ENCODE data around the gene ELAVL4.

Gene ELAVL4

DNA sequence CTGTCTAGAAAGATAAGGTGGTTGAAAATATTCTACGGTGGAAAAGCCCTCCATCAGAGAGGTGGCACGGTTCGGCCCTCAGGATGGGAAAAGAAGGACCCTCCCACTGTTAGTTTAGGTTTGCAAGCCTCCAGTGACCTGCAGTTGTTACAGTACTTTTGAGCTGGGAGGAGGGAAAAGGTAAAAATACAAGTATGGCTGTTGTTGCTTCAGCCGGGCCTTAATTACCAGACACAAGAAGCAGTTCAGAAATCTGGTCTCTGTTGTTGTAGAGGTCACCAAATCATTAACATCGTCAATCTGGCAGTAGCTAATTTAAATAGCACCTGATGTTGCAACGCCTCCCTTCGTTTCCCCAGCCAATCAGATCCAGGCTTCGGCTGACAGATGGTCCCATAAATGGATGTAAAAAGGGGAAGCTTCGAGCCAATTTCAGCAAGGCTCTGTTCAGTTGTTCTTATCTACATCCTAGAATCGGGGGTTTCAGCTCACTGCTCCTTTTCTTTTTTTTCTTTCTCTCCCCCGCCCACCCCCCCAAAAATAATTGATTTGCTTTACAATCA is at the start of gene ELAVL4:
Gene ELAVL4, plus strand, starts transcription at position 424 of the 563 bp plus-strand sequence. CDS start 270 bp downstream, outside the sequence.
- DNase-seq = no peak

DNA sequence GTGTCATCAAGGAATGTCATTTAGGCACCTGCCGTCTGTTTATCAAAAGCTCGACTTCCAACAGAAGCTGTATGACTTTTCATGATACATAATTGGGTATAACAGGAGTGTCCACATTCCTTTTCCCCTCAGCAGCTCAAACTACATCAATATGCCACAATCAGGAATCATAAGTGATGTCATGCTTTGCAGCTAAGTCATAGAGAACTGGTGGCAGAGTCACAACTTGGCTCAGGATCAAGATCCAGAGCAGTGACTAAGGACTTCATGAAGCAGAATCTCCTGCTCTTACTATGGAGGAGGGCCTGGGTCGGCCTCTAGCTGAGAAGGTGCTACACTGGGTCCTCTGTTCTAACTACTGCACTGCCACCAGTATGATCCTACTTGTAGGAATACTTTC is 48.4 kb upstream of the ELAVL4 start:
- DNase-seq = peak; percentile 96

DNA sequence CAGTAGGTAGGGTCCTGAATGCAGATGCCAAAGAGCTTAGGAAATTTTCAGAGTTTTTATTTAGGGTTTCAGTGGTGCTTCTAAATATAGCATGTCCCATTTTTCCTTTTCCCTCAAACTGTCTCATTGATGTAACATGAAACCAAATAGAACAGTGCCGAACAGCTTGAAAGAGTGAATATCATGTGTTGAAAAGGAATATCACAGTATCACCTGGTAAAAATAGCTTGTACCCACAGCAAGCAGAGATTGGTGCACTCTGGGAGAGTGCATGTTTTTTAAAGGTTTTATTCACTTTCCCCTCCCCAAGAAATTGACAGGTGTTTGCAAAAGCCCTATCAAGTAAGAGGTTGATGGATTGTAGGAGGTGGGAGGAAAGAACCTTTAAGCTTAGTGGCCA is 41.9 kb upstream of the ELAVL4 start:
- no peak for DNase-seq

DNA sequence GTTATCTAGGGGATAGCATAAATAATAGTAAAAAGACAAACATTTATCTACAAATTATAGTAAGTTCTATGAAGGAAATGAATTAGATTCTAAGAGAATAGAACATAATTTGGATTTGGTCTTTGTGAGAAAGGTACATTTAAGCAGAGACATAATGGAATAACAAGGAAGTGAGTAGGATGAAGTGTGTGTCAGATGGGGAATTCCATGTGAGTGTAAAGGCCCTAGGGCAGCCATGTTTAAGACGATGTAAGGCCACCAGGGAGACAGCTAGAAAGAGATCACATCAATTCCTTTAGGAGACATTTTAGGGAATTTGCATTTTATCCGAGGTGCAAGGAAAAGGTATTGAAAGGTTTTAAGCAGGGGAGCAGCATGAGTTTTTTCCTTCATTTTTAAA is 33.8 kb upstream of the ELAVL4 start:
- peak; percentile 17 for DNase-seq

DNA sequence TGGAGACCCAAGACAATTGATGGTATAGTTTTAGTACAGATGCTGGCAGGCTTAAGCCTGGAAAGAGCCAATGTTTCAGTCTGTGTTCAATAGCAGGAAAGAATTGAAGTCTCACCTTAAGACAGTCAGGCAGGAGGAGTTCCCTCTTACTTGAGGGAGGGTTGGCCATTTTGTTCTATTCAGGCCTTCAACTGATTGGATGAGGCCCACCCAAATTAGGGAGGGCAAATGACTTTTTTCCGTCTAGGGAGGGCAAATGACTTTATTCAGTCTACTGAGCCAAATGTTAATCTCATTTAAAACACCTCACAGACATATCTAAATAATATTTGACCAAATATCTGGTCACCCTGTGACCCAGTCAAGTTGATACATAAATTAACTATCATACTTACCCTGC is 31.4 kb upstream of the ELAVL4 start:
- no peak for DNase-seq

DNA sequence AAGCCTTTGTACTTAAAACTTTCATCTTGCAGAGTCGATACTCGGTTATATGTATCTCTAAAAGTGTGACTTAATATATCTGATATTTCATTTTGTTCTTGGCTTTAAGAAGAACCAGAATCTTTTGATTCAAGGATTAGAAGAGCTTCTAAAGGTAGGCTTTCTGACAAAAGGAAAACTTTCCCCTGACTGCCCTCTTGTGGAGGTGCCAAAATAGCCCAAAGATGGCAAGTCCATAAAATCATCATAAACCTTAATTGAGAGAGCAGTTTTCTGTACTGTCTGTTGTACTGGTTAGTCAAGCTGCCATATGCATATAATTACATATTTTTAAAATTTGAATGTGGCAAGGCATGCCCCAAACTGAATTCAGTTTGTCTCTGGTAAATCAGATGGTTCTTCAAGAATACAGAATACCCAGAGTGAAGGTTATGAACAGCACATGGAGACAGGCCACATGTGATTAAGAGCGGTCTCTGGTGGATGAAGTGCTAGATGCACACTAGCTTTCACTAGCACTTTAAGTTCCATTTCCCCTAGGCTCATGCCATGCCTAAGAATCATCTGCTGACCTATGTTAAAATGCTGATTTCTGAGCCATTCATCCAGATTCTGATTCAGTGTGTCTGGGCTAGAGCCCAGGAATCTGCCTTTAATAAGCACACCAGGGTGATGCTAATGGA is 27.7 kb upstream of the ELAVL4 start:
- DNase-seq = peak; percentile 88

DNA sequence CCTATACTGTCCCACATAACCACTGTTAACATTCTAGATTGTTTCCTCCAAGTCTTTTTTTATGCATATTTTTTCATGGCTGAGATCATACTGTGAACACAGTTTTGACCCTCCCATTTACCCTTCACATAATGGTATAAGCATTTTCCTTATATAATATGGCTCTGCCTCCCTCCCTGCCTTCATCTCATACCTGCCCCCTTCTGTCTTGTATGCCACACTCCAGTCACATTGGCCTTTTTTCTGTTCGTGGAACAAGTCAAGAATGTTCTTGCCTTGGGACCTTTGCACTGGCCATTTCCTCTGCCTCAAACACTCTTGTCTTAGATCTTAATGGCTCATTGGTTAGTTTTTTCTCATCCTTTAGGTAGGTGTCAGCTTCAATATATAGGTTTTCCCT is 24.3 kb upstream of the ELAVL4 start:
- DNase-seq = peak; percentile 31

DNA sequence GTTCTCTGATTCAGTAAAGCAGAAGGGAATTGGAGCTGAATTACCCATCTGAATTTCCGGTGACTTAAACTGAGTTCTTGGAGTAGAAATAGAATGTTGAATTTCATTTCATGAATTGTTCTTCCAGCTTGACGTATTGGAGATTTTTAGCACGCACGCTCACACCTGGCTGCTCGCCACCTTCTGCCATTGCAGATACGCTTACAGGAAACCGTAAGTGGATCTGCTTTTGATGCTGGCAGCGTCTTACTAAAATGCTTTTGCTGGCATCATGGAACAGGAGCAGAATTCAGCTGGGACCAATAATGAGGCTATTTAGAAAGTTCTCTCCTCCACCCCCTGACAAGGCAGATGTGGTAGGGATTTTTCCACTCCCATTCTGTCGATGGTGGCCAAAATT is 17.7 kb upstream of the ELAVL4 start:
- no peak for DNase-seq

DNA sequence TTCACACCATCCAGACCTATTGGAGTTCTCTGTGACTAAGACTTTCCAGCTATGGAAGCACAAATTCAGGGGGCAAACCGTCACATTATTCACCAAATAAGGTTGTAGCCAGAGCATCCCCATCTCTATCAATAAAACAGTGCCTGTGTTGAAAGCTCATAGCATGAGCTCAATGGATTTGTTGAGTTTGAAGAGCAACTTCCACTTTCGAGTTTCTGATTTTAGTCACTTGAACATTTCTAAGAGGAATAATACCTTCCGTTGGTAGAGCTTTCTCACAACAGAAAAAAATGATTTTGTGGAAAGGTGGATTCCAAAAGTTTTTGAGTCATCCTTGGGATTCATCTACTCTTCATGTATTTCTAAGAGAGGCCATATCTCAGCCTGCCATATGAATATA is 13.0 kb upstream of the ELAVL4 start:
- peak; percentile 88 for DNase-seq

DNA sequence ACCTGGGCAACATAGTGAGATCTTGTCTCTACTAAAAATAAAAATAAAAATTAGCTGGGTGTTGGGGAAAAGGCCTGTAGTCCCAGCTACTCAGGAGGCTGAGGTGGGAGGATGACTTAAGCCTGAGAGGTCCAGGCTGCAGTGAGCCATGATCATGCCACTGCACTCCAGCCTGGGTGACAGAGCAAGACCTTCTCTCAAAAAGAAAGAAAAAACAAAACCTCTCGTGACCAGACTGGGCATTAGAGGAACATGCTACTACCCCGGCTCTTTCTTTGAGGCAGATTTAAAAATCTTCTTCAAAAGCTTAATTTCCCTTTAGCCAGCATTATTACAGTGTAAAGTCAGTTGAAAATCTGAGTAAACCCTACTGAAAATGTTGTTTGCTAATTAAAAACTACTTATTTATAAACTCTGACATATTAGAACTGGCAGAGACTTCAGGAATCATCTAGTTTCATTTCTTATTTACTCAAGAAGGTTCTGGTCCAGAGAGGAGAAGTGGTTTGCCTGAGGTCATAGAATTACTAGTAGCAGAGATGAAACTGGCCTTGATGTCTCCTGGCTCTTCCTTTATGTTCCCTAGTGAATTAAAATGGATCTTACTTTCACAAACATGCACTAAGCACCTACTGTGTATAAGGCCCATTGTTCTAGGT is 11.6 kb upstream of the ELAVL4 start:
- DNase-seq = peak; percentile 67

DNA sequence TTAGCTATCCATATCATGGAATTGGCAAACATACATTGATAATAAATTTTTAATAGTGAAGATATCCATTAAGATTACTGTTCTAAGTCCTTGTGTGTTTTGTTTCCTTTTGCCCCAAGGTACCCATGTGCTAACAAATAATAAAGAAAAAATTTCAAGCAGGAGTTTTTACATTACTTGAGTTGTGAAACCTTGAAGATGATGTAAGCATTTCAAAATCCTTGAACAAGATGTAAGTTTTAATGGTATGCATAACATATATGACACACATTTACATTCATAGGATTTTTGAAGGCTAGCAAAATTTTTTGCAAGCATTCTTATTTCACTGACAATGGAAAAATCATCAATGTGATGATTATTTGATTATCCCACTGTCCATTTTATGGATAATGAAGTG is 10.9 kb upstream of the ELAVL4 start:
- no peak for DNase-seq

DNA sequence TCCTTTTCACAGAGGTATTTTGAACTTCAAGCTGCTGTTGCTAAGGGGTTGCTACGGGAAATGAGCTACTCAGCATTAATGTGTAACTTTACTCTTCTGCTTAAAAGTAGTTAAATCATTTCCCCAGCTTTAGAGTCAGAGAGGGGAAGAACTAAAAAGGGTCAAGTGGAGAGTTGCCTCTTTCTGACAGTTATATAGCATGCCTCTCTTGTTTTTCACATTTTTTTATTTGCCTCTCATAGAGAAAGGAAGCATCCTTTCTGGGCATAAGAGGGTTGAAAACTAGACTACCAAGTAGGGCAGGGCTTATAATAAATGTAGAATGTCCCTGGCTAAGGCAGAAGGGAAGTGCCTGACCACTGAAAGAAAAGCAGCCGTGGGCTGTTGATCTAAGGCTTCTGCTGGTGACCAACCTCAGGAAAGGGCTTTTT is 10.1 kb upstream of the ELAVL4 start:
- DNase-seq = peak; percentile 60

DNA sequence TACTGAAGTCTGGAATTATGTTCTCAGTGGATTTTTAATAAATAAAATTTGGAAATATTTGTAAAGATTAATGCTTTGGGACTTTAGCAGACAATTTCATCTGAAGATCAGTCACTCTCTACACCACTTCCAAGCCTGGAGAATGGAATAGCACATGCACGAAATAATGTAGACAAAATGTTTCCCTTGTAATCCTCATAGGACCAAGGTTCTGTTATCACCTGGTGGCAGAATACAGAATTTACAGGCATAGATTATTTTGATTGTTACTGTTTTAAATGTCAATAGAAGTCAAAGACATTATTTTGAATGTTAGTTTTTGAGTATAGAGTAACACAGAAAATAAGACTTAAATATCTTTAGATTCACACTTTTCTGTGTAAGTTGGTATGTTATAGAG is 9.1 kb upstream of the ELAVL4 start:
- DNase-seq = peak; percentile 19

DNA sequence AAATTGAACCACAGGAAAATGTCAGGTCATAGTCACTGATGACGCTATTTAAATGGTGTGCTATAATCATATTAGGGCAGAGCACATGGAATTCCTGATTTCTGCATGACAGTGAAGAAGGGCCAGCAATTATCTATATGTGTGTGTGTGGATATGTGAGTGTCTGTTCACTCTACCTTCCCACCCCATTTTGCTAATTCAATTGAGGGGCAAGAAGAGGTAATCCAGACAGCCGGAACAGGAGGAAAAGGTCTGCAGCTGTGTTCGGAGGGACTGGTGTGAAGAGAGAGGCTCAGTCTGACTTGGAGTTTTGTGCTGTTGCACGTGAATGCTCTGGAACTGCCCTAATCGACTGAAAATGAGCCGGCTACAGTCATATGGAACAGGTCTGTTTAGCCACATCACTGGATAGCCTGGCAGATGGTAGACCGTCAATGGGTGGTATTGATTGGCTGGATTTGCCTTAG is 5.1 kb upstream of the ELAVL4 start:
- DNase-seq = no peak

DNA sequence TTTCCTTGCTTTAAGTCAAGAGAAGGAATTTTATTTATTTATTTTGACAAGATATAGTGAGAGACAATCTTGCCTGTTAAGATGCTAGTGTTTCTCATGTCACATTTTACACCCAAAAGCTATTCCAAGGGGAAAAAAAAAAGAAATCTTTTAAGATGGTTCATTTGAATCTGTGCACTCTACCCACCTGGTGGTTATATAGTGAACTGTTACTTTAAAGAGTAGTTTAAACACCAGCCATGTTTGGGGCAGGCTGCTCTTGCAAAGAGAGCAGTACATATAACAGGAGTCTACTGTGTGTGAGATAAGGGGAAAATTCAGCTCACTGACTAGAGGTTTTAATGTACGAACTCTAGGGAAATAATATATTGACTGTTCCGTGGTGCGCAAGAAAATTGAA is 3.3 kb upstream of the ELAVL4 start:
- peak; percentile 65 for DNase-seq

DNA sequence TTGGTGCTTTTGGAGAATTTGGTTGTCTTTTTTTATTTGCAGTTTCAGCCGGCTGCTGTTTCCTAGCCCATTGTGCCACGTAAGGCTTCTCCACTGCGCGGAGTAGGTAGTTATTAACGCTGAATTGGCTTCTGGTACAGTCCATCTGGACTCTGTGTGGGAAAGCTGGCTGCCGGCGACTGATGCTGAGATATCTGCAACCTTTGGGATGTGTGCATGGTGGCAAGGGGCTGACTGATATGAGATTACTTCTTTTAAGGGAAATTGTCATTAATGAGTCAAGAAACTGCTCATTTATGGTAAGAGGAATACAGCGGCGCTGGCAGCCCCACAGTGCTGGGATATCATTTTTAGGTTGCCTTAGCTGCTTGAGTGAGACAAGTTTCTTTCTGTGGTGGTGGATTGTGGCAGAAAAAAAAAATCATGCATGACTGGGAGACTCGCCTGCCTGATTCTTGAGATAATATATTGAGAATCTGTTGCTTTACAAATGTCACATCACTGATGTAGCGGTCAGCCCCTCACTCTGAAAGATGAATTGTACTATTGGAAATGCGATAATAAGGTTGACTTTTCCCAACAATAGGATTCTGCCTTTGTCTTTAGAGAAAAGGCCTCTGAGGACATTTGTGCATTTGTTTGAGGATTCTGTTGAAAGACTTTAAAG is 2.5 kb upstream of the ELAVL4 start:
- no peak for DNase-seq

DNA sequence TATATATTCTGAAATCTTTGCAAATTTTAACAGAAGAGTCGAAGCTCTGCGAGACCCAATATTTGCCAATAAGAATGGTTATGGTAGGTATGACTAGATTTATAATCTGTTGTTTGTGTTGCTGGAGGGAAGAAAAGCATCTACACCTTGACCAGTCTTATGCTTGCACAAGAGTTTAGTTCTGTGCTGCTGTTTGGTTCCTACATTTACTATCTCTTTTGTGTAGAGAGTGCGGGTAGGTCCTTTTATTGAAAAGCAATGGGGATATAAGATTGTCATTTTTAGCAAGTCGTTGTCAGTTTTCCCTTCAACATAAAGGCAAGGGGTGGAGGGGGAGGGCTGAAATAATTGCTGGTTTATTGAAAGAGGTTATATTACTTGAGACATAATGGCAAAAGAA is 396 bp downstream of the ELAVL4 start:
- no peak for DNase-seq

DNA sequence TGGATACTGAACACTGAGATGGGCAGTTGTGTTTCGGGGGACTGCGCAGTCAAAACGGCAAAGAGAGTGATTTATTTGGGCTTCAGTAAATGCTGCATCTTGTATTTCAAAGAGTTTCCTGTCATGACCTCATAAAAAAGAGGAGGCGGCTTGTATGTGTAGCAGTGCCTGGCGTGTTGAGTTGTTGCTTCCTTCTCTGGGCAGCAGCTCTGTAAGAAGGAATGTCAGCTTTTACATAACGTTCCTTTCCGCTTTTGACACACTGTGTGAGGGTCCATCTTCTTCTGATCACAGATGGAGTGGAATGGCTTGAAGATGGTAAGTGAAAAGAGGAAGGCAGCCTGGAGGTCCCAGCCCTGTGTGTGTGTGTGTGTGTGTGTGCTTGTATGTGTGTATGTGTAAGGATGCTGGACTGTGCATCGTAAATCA is 941 bp downstream of the ELAVL4 start:
- peak; percentile 90 for DNase-seq

DNA sequence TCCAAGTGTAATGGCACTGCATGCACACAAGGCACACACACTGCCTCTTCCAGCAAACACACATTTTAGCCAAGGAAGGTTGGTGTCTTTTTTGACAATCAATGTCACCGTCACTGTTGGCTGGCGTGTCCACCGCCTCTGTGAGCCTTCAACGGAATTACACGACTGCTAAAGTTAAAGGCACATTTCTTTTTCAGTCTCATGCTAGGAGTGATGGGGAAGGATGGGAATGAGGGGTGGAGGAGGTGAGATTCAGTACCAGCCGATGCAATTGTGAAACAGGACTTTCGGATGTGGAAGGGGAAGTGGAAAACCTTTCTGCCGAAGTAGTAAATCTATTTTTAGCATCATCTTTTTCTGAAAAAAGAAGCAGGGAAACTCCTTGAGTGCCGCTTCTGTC is 1.4 kb downstream of the ELAVL4 start:
- DNase-seq = peak; percentile 79

DNA sequence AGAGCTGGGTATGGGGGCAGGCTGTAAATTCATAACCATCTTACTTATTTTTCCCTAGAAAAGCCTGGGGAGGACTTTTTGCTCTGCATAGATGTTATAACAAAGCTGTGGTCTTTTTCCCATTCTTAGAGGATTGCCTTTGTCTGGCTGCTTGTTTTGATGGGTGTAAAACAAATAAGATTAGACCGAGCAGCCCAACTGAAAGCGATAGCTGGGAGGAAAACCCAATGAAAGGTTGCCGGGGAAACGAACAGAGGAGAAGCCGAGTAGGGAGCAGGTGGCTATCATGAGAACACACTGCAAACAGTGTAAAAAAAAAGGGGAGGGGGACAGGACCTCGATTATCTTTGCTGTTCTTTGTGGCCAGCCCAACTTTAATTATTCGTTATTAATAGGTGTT is 1.9 kb downstream of the ELAVL4 start:
- peak; percentile 98 for DNase-seq

DNA sequence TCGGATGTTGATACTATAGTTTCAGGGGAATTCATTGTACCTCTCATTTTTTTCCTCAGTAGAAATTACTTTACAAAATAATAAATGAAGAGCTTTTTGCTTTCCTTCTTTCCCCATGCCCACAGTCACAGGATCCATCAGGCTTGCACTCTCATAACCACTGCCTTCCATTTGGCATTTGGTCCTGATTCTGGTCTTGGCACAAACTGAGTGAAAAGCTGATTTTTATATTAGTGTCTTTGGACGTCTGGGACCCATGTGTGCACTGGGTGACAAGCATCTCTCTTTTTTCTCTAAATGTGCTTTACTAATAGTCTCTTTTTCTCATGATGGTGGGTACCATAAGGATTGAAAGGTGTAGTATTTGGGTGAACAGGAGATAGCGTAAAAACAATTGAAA is 2.8 kb downstream of the ELAVL4 start:
- DNase-seq = peak; percentile 48

DNA sequence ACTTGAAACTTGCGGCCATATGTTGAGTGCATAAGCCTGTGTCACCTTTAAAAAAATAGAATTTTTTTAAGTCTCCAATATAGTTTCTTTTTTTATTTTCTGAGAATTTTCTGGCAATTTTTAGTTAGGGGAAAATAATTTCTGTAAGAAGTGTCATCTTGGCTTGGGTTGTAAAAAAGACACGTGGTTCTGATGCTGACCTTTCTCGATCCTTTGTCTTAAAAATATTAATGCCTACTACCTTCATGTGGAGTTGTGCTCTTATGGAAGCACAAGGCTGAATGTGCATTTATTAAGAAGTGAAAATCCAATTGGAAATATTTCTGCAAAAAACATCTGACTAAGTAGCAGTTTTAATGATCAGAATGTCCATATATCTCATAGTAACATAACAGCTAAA is 3.5 kb downstream of the ELAVL4 start:
- no peak for DNase-seq

DNA sequence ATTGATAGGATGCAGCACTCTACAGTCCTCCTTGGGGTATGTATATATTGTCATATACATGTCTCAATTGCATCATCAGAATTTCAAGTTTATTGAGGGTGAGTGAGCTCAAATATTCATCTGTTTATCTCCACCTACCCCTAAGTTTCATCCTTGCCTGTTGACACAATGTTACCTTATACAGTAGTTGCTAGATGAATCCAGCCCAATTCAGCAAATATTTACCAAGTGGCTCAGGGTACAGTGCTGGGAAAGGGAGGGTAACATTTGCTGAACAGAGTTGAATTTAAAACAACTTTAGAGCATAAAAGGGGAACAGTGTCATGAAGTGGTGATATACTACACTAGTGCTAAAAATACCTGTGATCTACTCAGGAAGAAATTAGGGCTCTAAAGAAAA is 14.4 kb downstream of the ELAVL4 start:
- DNase-seq = peak; percentile 87

Data from DMS53 (cell line).